ENCODE data around the gene FOXP1.

DNA sequence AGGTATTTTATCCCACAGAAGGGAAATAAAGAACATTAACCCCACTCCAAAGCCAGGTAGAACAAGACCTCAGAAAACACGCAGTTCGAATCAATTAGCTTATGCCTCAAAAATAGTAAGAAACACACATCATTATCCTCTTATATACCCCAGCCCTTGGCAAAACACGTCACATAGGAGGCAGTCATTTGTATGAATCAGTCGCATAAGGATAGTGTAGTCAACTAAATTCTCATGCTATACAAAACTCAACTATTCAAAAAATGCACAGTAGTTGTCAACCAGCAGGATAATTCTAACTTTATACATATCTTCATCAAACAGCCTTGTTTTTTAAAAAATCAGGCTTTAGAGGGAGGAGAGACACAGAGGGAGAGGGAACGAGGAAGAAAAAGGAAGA is 298.4 kb downstream of the FOXP1 start:
- TF ChIP-seq SP1 (IDR thresholded peaks at IDR 0.05) (no peak), LEF1 (IDR thresholded peaks at IDR 0.05; ENCODE audit: borderline replicate concordance) (no peak)

All from HEK293T (cell line).